Neural progenitor cell (in vitro differentiated cells): ENCODE results near the gene FAM13C.

ENCODE experiments used
- EZH2 ChIP-seq: fragments of 200-600 bp; sonication (generic); IDR thresholded peaks from 2 replicates; pipeline ENCODE4 v1.6.1; 2017; ENCODE audit warnings: antibody characterized with exemption, mild to moderate bottlenecking, moderate library complexity
- TF ChIP-seq, protein P1 (sequence below): fragments of 200-600 bp; sonication (generic); IDR thresholded peaks from 2 replicates; pipeline ENCODE4 v1.5.1; 2017; ENCODE audit warnings: antibody characterized with exemption, mild to moderate bottlenecking

- TF ChIP-seq, protein P1, sequence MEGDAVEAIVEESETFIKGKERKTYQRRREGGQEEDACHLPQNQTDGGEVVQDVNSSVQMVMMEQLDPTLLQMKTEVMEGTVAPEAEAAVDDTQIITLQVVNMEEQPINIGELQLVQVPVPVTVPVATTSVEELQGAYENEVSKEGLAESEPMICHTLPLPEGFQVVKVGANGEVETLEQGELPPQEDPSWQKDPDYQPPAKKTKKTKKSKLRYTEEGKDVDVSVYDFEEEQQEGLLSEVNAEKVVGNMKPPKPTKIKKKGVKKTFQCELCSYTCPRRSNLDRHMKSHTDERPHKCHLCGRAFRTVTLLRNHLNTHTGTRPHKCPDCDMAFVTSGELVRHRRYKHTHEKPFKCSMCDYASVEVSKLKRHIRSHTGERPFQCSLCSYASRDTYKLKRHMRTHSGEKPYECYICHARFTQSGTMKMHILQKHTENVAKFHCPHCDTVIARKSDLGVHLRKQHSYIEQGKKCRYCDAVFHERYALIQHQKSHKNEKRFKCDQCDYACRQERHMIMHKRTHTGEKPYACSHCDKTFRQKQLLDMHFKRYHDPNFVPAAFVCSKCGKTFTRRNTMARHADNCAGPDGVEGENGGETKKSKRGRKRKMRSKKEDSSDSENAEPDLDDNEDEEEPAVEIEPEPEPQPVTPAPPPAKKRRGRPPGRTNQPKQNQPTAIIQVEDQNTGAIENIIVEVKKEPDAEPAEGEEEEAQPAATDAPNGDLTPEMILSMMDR = no peak
- no peak for TF ChIP-seq EZH2
Observed at GRCh38 chr10:59236064-59236697, 126.2 kb downstream of the FAM13C start.
